WTC11 (cell line): ENCODE measurements around the gene GPR62. TPM values are rescaled to one million over a fixed set of nuclear protein-coding genes. Genes with fewer than 3 reads are reported as not detected.
A peak's percentile ranks its signal among the peaks of the same experiment; 100 is the strongest.

Source experiments
- ATF2 ChIP-seq: sonication (generic); formaldehyde crosslinking; IDR thresholded peaks from 2 replicates; pipeline ENCODE4 v1.8.1; 2022; ENCODE audit warnings: low read depth, missing genetic modification reagents, borderline replicate concordance
- ATF6 ChIP-seq: sonication (generic); formaldehyde crosslinking; IDR thresholded peaks from 2 replicates; pipeline ENCODE4 v1.8.1; 2023; ENCODE audit warnings: mild to moderate bottlenecking, missing genetic modification reagents
- CBFB ChIP-seq: sonication (generic); formaldehyde crosslinking; IDR thresholded peaks from 2 replicates; pipeline ENCODE4 v1.8.1; 2022; ENCODE audit warnings: mild to moderate bottlenecking, low read depth, missing genetic modification reagents
- CDX4 ChIP-seq: fragments of 250-450 bp; sonication (Bioruptor Pico); IDR thresholded peaks from 2 replicates; pipeline ENCODE4 v1.9.0; 2021; ENCODE audit warnings: moderate library complexity, mild to moderate bottlenecking, inconsistent platforms, borderline replicate concordance
- E2F1 ChIP-seq: sonication (generic); formaldehyde crosslinking; IDR thresholded peaks from 2 replicates; pipeline ENCODE4 v1.8.0; 2022; ENCODE audit warnings: mild to moderate bottlenecking, missing genetic modification reagents
- FOXJ3 ChIP-seq: sonication (generic); formaldehyde crosslinking; IDR thresholded peaks from 2 replicates; pipeline ENCODE4 v1.9.0; 2021; ENCODE audit warnings: missing genetic modification reagents, mild to moderate bottlenecking, borderline replicate concordance
- FOXP1 ChIP-seq: sonication (generic); formaldehyde crosslinking; IDR thresholded peaks from 2 replicates; pipeline ENCODE4 v1.8.0; 2022; ENCODE audit warnings: missing genetic modification reagents, mild to moderate bottlenecking, moderate library complexity, borderline replicate concordance
- GRHL2 ChIP-seq: fragments of 250-450 bp; sonication (Bioruptor Pico); IDR thresholded peaks from 2 replicates; pipeline ENCODE4 v1.8.0; 2022; ENCODE audit warnings: mild to moderate bottlenecking, moderate library complexity; ENCODE audit not compliant: insufficient replicate concordance, severe bottlenecking
- HMGA2 ChIP-seq: fragments of 250-450 bp; sonication (Bioruptor Pico); IDR thresholded peaks from 2 replicates; pipeline ENCODE4 v1.4.0; 2021; ENCODE audit warnings: mild to moderate bottlenecking, moderate library complexity
- HMGXB4 ChIP-seq: sonication (generic); formaldehyde crosslinking; IDR thresholded peaks from 2 replicates; pipeline ENCODE4 v1.8.1; 2023; ENCODE audit warnings: mild to moderate bottlenecking, moderate library complexity, missing genetic modification reagents
- JAZF1 ChIP-seq: fragments of 250-450 bp; sonication (Bioruptor Pico); IDR thresholded peaks from 2 replicates; pipeline ENCODE4 v1.9.0; 2021; ENCODE audit warnings: moderate library complexity, mild to moderate bottlenecking, inconsistent platforms
- KAT7 ChIP-seq: sonication (generic); formaldehyde crosslinking; IDR thresholded peaks from 2 replicates; pipeline ENCODE4 v1.8.1; 2023; ENCODE audit warnings: missing genetic modification reagents, mild to moderate bottlenecking, borderline replicate concordance
- MAX ChIP-seq: sonication (generic); formaldehyde crosslinking; IDR thresholded peaks from 2 replicates; pipeline ENCODE4 v1.8.0; 2022; ENCODE audit warnings: mild to moderate bottlenecking, missing genetic modification reagents
- MLX ChIP-seq: sonication (generic); formaldehyde crosslinking; IDR thresholded peaks from 2 replicates; pipeline ENCODE4 v1.8.1; 2023; ENCODE audit warnings: mild to moderate bottlenecking, missing genetic modification reagents, moderate library complexity
- MYBL2 ChIP-seq: sonication (generic); formaldehyde crosslinking; IDR thresholded peaks from 2 replicates; pipeline ENCODE4 v1.8.1; 2023; ENCODE audit warnings: mild to moderate bottlenecking, moderate library complexity, missing genetic modification reagents
- NFYB ChIP-seq: sonication (generic); formaldehyde crosslinking; conservative IDR thresholded peaks from 2 replicates; pipeline ENCODE4 v1.8.0; 2022; ENCODE audit warnings: low read depth, missing genetic modification reagents
- PRRX2 ChIP-seq: fragments of 250-450 bp; sonication (Bioruptor Pico); IDR thresholded peaks from 2 replicates; pipeline ENCODE4 v1.8.0; 2021; ENCODE audit warnings: mild to moderate bottlenecking
- RORB ChIP-seq: fragments of 250-450 bp; sonication (Bioruptor Pico); IDR thresholded peaks from 2 replicates; pipeline ENCODE4 v1.9.0; 2021; ENCODE audit warnings: mild to moderate bottlenecking
- SOX15 ChIP-seq: fragments of 250-450 bp; sonication (Bioruptor Pico); IDR thresholded peaks from 2 replicates; pipeline ENCODE4 v1.9.0; 2021; ENCODE audit warnings: mild to moderate bottlenecking
- TP53 ChIP-seq: sonication (generic); formaldehyde crosslinking; IDR thresholded peaks from 2 replicates; pipeline ENCODE4 v1.8.1; 2023; ENCODE audit warnings: mild to moderate bottlenecking, missing genetic modification reagents
- ZBTB21 ChIP-seq: sonication (generic); formaldehyde crosslinking; IDR thresholded peaks from 2 replicates; pipeline ENCODE4 v1.8.1; 2023; ENCODE audit warnings: mild to moderate bottlenecking, missing genetic modification reagents, borderline replicate concordance
- ZNF121 ChIP-seq: sonication (generic); formaldehyde crosslinking; IDR thresholded peaks from 2 replicates; pipeline ENCODE4 v1.8.0; 2023; ENCODE audit warnings: missing genetic modification reagents
- ZNF232 ChIP-seq: sonication (generic); formaldehyde crosslinking; IDR thresholded peaks from 2 replicates; pipeline ENCODE4 v1.8.0; 2022; ENCODE audit warnings: mild to moderate bottlenecking, missing genetic modification reagents
- ZNF317 ChIP-seq: sonication (generic); formaldehyde crosslinking; IDR thresholded peaks from 2 replicates; pipeline ENCODE4 v1.8.1; 2023; ENCODE audit warnings: low read depth, mild to moderate bottlenecking, moderate library complexity, missing genetic modification reagents, borderline replicate concordance
- ZNF425 ChIP-seq: fragments of 250-450 bp; sonication (Bioruptor Pico); conservative IDR thresholded peaks from 2 replicates; pipeline ENCODE4 v1.9.0; 2021; ENCODE audit warnings: mild to moderate bottlenecking
- ZNF512 ChIP-seq: sonication (generic); formaldehyde crosslinking; IDR thresholded peaks from 2 replicates; pipeline ENCODE4 v1.8.1; 2022; ENCODE audit warnings: missing genetic modification reagents, borderline replicate concordance
- ZNF671 ChIP-seq: fragments of 250-450 bp; sonication (Bioruptor Pico); IDR thresholded peaks from 2 replicates; pipeline ENCODE4 v1.8.0; 2021; ENCODE audit warnings: mild to moderate bottlenecking
- total RNA-seq: library from RNA; stranded (reverse); gene quantifications from 3 replicates; pipeline ENCODE4 v1.2.3, GENCODE V29; 2021

Gene GPR62
- total RNA-seq, 1 experiment from 2014 or later = 0.24 TPM

GRCh38 chr3:51955175-51955892 lies at the start of gene GPR62 (continued):
- TF ChIP-seq HMGXB4 = no peak
- no peak for TF ChIP-seq PRRX2 (CRISPR knock-in tag)
- TF ChIP-seq CBFB = no peak; the same call in none of the 2 replicates
- TF ChIP-seq ZNF671 (CRISPR knock-in tag) = no peak
- no peak for TF ChIP-seq ZNF121 (CRISPR knock-in tag)
- TF ChIP-seq ATF2 (CRISPR knock-in tag) = no peak
- TF ChIP-seq FOXJ3 (CRISPR knock-in tag) = no peak
- TF ChIP-seq ZNF232 = no peak
- no peak for TF ChIP-seq ZNF512
- TF ChIP-seq MYBL2 (CRISPR knock-in tag) = no peak
- no peak for TF ChIP-seq ATF6 (CRISPR knock-in tag)
- TF ChIP-seq NFYB (CRISPR knock-in tag) = peak; percentile 62
- TF ChIP-seq CDX4 (CRISPR knock-in tag) = no peak
- TF ChIP-seq JAZF1 (CRISPR knock-in tag) = no peak
- no peak for TF ChIP-seq HMGA2 (CRISPR knock-in tag)
- no peak for TF ChIP-seq ZNF425 (CRISPR knock-in tag)
- TF ChIP-seq ZNF317 = no peak
- no peak for TF ChIP-seq SOX15
- TF ChIP-seq FOXP1 = no peak; the same call in 1 of the 2 replicates
- no peak; the same call in 1 of the 2 replicates for TF ChIP-seq MLX
- TF ChIP-seq KAT7 (CRISPR knock-in tag) = 0 out of 2 replicates have a peak, but pooled peaks have one; percentile 89
- no peak for TF ChIP-seq RORB (CRISPR knock-in tag)
- TF ChIP-seq MAX (CRISPR knock-in tag) = peak; percentile 34; the same call in 1 of the 2 replicates
- TF ChIP-seq TP53 (CRISPR knock-in tag) = no peak; the same call in 1 of the 2 replicates
- TF ChIP-seq ZBTB21 (CRISPR knock-in tag) = 0 out of 2 replicates have a peak, but pooled peaks have one; percentile 27
- no peak for TF ChIP-seq GRHL2 (CRISPR knock-in tag)
- no peak for TF ChIP-seq E2F1 (CRISPR knock-in tag)
